HG03439 (cell line): ENCODE results near the gene SLC9A3.
"Not testable (repeated sequence)": the region's sequence is repeated elsewhere in the genome, so short reads cannot be mapped to it uniquely, and the experiment has no call there.

Experiments
- ATAC-seq: cut with Tn5 transposase; IDR thresholded peaks from one replicate; pipeline ENCODE4 v1.9.1; 2021; ENCODE audit warnings: mild to moderate bottlenecking, moderate library complexity; ENCODE audit not compliant: unreplicated experiment

SLC9A3 gene

DNA sequence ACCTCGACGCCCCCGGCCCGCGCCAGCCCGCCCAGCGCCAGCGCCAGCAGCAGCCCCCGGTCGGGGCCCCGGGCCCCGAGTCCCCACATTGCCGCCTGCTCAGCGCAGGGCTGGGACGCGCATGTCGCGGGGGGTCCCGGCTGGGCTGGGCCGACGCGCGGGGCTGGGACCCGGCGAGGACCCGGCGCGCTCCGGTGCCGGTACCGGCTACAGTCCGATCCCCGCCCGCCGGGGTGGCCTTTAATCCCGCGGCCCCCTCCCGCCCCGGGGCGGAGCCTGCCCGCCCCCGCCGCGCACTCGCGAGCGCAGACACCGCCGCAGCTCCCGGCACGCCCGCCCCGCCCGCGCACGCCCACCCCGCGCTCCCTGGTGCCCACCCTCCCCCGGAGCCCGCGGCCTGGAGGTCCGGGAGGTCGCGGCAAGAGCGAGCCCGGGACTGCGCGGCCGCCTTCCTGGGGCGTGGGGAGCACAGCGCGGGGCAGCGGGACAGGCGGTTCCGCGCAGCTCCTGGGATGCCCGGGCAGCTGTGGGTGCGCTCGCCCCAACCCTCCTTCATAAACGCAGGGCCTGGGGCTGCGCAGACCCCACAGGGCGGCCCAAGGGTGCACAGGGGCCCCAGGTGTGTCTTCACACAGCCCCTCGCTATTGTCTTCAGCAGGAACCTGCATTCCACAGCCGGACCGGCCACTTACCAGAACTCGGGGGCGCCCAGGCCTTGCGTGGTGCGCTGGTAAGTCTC, at the start of gene SLC9A3:
Gene SLC9A3 (minus strand): TSS at position 216 of the 739 bp plus-strand sequence.
- ATAC-seq, result no peak

DNA sequence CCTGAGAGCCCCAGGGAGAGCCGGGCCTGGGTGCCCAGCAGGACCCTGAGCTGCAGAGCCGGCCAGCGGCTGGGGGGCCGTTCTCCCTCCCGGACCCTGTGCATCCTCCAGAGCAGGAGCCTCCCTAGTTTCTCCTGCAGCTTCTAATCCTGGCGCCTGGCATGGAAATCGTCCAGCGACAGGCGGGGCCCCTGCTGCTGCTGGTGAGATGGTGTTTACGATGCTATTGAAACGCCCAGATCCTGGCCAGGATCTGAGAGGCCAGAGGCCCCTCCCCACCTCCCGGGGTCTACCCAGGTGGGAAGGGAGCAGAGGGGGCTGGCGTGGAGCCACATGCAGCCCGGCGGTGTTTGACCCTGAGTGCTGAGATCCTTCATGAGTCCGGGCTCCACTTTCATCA, 49.7 kb upstream of the SLC9A3 start:
- no peak for ATAC-seq

DNA sequence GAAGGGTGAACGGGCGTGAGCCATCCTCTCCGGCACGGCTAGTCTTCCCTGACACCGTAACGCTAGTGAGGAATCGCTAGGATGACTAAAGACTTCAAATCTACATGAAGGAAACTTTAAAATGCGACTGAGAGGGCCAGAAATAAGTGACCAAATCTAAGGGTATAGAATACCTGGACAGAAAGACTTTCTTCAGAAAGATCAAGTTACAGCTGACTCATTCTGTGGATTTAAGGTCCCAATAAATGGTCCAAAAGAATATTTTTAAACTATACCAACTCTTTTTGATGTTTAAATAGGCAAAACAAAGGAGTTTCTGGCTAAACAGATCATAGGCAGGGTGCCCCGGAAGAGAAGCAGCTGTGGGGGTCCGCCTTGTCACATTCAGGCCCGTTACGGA, 49.0 kb upstream of the SLC9A3 start:
- no peak for ATAC-seq

DNA sequence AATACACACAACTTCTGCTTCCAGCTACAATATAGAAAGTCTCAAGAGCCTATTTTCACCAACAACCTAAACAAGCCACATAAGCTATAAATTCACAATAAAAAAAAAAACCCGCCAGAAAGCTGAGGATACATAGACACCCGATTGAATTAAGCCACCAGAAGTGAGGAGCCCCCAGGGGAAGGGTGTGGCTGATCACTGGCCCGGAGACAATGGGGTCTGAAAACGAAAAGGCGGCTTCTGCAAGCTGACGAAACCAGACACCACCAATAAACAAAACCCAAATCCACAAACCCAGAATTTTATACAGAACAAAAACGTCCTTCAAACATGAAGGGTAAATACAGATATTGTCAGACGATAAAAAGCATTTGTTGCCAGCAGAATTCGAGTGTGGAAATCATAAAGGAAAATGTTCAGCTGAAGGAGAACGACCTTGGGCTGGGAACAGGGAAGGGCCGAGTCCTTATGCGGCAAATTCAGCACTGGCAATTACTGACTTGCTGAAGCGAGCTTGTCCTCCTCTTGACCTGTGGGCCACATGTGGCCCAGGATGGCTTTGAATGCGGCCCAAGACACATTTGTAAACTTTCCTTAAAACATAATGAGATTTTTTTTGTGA, 48.3 kb upstream of the SLC9A3 start:
- ATAC-seq, result no peak

DNA sequence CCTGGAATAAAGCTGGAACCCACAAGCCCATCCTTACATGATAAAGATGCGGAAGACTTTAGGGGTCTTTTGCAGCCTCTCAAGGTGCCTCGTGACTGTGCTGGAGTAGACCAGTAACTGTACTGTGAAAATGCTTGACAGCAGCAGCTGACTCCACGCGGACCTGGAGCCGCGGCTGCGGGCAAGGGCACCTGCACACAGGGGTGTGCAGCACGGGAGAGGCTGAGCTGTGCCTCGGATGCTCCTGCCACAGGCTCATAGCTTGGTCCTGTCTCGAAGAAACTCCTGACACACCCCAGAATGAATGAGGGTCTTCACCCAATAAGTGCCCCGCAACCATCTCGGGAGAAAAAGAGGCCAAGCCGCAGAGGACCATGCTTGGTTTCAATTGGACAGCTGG, 47.5 kb upstream of the SLC9A3 start:
- ATAC-seq, result no peak

GRCh38 chr5:570886-571285, 46.6 kb upstream of the SLC9A3 start:
- ATAC-seq, result no peak

GRCh38 chr5:570446-570845, 46.2 kb upstream of the SLC9A3 start:
- ATAC-seq, result no peak

- ATAC-seq, result no peak
Observed at GRCh38 chr5:569868-570361, 45.7 kb upstream of the SLC9A3 start.

GRCh38 chr5:569358-569867, 45.2 kb upstream of the SLC9A3 start:
- ATAC-seq, result no peak

GRCh38 chr5:568809-569208, 44.6 kb upstream of the SLC9A3 start:
- ATAC-seq, result no peak

DNA sequence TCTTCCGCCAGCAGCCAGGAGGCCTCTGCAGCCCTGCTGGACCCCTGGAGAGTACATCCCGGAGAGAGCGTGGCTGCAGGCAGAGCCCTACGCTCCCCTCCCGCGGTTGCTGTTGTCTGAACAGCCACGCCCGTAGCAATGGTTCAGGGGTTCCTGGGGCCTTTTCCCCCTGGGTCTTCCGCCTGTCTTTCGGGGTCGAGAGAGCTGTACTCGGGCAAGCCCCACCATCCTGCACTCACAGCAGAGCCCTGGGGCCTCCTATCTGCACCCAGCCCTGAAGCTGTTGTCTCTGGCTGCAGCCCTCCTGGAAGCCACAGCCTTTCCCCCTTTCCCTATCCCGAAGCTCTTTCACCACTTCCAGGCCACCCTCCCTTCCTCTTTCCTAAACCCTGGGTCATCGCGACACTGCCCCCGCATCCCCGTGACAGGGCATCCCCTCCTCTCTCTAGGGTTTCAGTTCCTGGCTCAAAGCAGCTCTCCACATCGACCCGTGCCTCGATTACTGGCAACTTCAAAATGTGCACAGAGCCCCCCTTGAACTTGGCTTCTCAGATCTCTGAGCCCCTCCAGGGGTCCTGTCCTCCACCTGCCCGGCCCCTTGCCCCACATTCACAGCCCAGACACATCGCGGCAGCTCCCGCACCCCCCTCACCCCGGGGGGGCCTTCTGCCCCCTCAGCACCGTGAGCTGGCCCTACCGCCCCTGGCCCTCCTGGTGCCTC, 44.0 kb upstream of the SLC9A3 start:
- no peak for ATAC-seq

GRCh38 chr5:567664-568060, 43.4 kb upstream of the SLC9A3 start:
- no peak for ATAC-seq

GRCh38 chr5:566636-567309, 42.5 kb upstream of the SLC9A3 start:
- ATAC-seq, result no peak

- ATAC-seq, result no peak
Observed at GRCh38 chr5:565782-566440, 41.7 kb upstream of the SLC9A3 start.

DNA sequence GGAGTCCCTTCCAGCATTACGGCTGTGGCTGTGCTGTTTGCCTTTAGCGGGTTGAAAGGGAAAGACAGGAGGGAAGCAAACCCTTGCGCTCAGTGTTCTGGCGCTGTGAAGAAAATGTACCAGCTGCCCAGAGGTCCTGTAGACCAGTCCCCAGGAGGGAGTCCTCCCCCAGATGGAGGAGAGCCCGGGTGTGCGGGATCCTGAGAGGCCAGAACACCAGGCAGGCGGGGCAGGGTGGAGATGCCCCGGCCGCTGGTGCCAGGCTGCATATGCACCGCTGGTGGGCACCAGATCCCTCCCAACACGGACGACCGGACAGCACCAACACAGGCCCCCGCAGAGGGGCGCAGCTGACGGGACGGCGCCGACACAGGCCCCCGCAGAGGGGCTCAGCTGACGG, 37.2 kb upstream of the SLC9A3 start:
- no peak for ATAC-seq

- no peak for ATAC-seq
Observed at GRCh38 chr5:560792-561166, 36.5 kb upstream of the SLC9A3 start.

- ATAC-seq, result no peak
Observed at GRCh38 chr5:558871-559503, 34.7 kb upstream of the SLC9A3 start.

DNA sequence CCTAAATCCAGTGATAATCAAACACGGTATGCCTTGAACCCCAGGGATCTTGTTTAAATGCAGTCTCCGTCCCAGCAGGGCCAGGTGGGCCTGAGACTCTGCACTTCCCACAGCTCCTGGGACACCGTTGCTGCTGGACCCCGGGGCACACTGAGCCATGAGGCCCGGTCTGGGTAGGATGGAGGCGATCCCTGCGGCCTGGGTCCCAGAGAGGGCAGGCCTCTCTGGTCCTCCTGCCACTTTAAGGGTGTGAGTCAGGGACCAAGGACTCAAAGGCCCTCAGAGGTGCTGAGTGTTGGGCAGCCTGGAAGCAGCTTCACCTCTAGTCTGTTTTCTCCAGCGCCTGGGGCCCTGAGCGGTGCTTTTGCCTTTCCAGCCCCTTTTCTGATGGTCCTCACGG, 34.1 kb upstream of the SLC9A3 start:
- no peak for ATAC-seq

DNA sequence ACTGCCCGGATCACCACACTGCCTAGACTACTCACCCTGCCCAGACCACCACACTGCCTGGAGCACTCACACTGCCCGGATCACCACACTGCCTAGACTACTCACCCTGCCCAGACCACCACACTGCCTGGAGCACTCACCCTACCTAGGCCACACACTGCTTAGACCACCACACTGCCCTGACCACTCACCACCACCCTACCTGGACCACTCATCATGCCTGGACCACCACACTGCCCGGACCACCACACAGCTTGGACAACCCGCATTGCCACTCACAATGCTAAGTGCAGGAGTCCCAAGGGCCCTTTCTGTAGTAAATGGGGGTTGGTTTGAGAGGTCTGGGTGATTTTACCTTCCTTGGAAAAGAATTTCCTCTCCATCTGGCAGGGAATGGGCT, 33.7 kb upstream of the SLC9A3 start:
- ATAC-seq, result not testable (repeated sequence)

DNA sequence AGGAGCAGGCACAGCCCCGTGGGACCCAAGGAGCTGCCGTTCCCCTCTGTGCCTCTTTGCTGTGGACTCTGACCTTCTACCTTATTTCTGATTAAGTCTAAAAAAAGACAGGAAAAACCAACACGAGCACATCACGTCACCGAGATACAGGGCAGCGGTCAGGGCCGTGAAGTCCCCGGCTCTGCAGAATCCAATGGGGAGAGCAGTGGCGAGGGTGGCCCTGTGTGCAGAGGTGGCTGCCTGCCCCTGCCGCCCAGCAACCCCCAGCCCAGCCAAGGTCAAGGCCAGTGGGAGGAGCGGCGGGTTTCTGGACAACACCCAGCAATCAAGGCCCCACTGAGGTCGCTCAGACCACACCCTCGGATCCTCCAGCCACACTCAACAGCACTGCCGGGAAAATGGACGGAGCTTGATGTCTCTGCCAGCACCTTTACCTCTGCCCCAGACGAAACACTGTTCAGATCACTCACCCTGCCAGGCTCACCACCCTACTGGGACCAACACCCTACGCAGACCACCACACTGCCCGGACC, 32.7 kb upstream of the SLC9A3 start:
- ATAC-seq, result no peak
